ENCODE results near the gene ATP5F1E. TPM values are rescaled to one million over a fixed set of nuclear protein-coding genes. Genes with fewer than 3 reads are reported as not detected.
"Not testable (repeated sequence)": the region's sequence is repeated elsewhere in the genome, so short reads cannot be mapped to it uniquely, and the experiment has no call there.

The ATP5F1E gene
- total and polyA plus RNA-seq, 2 donors, result 82.1 to 124 TPM

DNA sequence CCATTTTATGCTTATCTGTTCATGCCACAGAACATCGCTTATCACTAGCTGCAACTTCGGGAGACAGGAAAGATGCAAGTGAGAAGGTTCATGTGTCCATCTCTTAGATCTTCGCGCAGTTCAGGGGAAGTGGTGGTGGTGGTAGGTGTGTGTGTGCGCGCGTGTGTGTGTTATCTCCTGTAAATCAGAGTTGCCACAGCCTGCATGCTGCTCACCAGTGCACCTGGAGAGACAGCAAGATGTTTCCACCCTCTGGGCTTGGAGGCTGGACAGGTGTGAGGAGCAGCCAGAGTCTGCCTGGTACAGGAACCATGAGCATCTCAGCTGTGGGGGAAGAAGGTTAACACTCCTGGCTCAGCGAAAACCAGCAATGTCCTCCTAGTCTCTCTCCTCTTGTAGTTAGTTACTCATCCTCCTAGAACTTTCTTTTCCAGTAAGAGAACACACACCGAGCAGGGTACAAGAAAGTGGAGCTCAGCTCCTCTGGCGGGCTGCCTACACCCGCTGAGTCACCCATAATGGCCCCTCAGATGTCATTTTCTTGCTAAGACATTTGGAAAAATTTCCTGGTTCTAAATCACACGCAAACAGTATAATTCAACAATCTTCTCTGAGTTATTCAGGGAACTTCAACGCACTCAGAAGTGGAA, 18.1 kb downstream of the ATP5F1E start:
- Histone ChIP-seq H3K4me1 (ENCODE audit: control insufficient read depth in 2 of 2, insufficient read depth in 2 of 2, low read length in 2 of 2) (peaks cover 45 to 63% of the 10 kb centered on the region in 2 donors), H3K4me3 (ENCODE audit: low read length in 2 of 2) (no peak overlapping the region), H3K27me3 (ENCODE audit: control insufficient read depth in 2 of 2, insufficient read depth in 1 of 2, low read length in 1 of 2) (peaks cover under 1 to 3% of the 10 kb centered on the region in 2 donors), H3K27ac (ENCODE audit: low read depth in 1 of 2, low read length in 1 of 2) (no peak overlapping the region), H3K9me3 (ENCODE audit: control insufficient read depth in 2 of 2, insufficient read depth in 1 of 2, low read length in 1 of 2) (no peaks in the 10 kb centered on the region), H3K36me3 (ENCODE audit: control insufficient read depth in 2 of 2, insufficient read depth in 2 of 2, low read length in 1 of 2) (peaks cover 0 to 5% of the 10 kb centered on the region in 2 donors)
- 30% methylated on average over 13 of the region's 13 CpGs for WGBS
- peak in 7 of 9 donors; percentile 27 to 73 (median 49) for DNase-seq (ENCODE audit: low read depth in 6 of 9, low spot score in 9 of 9)

DNA sequence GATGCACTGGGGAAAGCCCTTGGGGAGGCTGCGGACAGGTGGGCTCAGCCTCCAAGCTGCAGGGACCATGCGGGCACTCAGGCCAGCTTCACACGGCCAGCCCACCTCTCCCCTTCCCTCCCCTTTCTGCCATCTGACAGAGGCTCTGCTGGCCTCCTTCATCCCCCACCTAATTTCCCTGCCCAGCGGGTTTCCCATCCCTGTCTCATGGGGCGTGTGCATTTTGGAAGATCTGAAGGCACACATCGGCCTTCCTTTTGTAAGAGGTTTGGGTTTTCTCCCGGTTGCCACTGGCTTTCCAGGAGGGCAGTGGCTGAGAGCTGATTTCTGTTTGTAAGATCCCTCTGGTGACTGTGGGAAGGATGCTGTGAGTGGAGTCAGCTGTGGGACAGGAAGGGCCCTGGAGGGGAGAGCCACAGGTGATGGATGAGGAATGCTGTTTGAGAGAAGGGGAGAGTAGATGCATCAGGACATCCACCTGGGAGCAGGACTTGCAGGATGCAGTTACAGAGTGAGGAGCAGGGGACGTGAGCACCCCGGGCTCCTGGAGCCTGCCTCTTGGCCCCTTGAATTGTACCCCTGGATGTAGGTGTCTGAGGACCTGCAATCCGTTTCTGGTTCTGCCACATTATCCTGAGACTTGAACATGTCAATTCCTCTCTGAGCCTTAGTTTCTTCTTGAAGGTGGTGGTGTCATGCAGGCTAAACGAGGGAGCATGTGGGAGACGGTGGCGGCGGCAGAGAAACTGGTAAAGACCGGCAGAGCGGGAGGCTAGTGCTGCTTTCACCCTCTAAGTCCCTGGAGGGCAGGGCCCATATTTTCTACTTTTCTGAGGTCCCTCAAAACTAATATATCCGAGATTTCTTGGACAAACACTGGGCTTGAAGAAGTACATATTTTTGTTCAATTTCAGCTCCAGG, 18.8 kb downstream of the ATP5F1E start:
- H3K27me3 ChIP-seq (ENCODE audit: control insufficient read depth in 2 of 2, insufficient read depth in 1 of 2, low read length in 1 of 2), result peaks cover 7 to 9% of the 10 kb centered on the region in 2 donors
- H3K9me3 ChIP-seq (ENCODE audit: control insufficient read depth in 2 of 2, insufficient read depth in 1 of 2, low read length in 1 of 2), result no peaks in the 10 kb centered on the region
- no peak overlapping the region for H3K27ac ChIP-seq (ENCODE audit: low read depth in 1 of 2, low read length in 1 of 2)
- no peak overlapping the region for H3K4me3 ChIP-seq (ENCODE audit: low read length in 2 of 2)
- 91% methylated on average over 17 of the region's 17 CpGs for WGBS
- DNase-seq (ENCODE audit: low read depth in 6 of 9, low spot score in 9 of 9), result no peak
- peaks cover 45 to 63% of the 10 kb centered on the region in 2 donors for H3K4me1 ChIP-seq (ENCODE audit: control insufficient read depth in 2 of 2, insufficient read depth in 2 of 2, low read length in 2 of 2)
- H3K36me3 ChIP-seq (ENCODE audit: control insufficient read depth in 2 of 2, insufficient read depth in 2 of 2, low read length in 1 of 2), result peaks cover 0 to 5% of the 10 kb centered on the region in 2 donors

DNA sequence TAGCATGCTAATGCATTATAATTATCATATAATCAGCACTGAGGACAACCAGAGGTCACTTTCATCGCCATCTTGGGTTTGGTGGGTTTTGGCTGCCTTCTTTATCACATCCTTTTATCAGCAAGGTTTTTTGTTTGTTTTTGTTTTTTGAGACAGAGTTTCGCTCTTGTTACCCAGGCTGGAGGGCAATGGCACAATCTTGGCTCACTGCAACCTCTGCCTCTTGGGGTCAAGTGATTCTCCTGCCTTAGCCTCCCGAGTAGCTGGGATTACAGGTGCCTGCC, 20.3 kb downstream of the ATP5F1E start:
- H3K4me1 ChIP-seq (ENCODE audit: control insufficient read depth in 2 of 2, insufficient read depth in 2 of 2, low read length in 2 of 2), result peaks cover 39 to 51% of the 10 kb centered on the region in 2 donors
- not testable (repeated sequence) for H3K4me3 ChIP-seq (ENCODE audit: low read length in 2 of 2); H3K36me3 ChIP-seq (ENCODE audit: control insufficient read depth in 2 of 2, insufficient read depth in 2 of 2, low read length in 1 of 2); H3K9me3 ChIP-seq (ENCODE audit: control insufficient read depth in 2 of 2, insufficient read depth in 1 of 2, low read length in 1 of 2); DNase-seq (ENCODE audit: low read depth in 6 of 9, low spot score in 9 of 9); H3K27ac ChIP-seq (ENCODE audit: low read depth in 1 of 2, low read length in 1 of 2)
- WGBS, result 97% methylated on average over 3 of the region's 3 CpGs
- H3K27me3 ChIP-seq (ENCODE audit: control insufficient read depth in 2 of 2, insufficient read depth in 1 of 2, low read length in 1 of 2), result peaks cover 14 to 21% of the 10 kb centered on the region in 2 donors

DNA sequence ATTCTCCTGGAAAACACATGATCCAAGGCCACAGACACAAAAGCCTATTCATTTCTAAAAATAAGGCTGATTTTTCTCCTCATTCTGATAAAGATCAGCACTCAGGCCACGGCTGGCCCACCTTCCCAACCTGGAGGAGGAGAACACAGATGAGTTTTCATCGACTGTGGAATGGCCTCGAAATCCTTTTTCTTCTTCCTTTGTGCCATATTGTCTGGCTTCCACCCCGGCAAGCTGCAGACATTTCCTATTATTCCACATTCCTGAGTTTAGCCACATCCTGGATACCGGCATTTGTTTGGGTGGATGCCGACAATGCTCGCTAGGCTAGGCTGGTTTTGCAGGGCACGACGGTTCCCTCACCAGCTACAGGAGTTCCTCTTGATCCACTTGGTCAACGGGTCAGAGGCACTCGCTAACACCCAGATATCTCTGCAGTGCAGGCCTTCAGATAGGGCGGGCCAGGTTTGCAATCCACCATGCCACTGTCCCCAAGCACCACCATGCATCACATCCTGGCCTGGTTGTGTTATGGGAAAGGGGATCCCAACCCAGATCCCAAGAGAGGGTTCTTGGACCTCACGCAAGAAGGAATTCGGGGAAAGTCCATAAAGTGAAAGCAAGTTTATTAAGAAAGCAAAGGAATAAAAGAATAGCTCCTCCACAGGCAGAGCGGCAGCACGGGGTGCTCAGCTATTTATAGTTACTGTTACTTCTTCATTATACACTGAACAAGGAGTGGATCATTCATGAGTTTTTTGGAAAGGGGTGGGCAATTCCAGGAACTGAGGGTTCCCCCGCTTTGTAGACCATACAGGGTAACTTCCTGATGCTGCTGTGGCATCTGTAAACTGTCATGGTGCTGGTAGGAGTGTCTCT, 20.9 kb downstream of the ATP5F1E start:
- DNase-seq (ENCODE audit: low read depth in 6 of 9, low spot score in 9 of 9), result no peak
- H3K27me3 ChIP-seq (ENCODE audit: control insufficient read depth in 2 of 2, insufficient read depth in 1 of 2, low read length in 1 of 2), result peaks cover 19 to 26% of the 10 kb centered on the region in 2 donors
- WGBS, result 84% methylated on average over 17 of the region's 17 CpGs
- H3K9me3 ChIP-seq (ENCODE audit: control insufficient read depth in 2 of 2, insufficient read depth in 1 of 2, low read length in 1 of 2), result no peaks in the 10 kb centered on the region
- H3K36me3 ChIP-seq (ENCODE audit: control insufficient read depth in 2 of 2, insufficient read depth in 2 of 2, low read length in 1 of 2), result no peaks in the 10 kb centered on the region
- H3K27ac ChIP-seq (ENCODE audit: low read depth in 1 of 2, low read length in 1 of 2), result no peak overlapping the region
- no peak overlapping the region for H3K4me3 ChIP-seq (ENCODE audit: low read length in 2 of 2)
- peaks cover 37 to 49% of the 10 kb centered on the region in 2 donors for H3K4me1 ChIP-seq (ENCODE audit: control insufficient read depth in 2 of 2, insufficient read depth in 2 of 2, low read length in 2 of 2)

DNA sequence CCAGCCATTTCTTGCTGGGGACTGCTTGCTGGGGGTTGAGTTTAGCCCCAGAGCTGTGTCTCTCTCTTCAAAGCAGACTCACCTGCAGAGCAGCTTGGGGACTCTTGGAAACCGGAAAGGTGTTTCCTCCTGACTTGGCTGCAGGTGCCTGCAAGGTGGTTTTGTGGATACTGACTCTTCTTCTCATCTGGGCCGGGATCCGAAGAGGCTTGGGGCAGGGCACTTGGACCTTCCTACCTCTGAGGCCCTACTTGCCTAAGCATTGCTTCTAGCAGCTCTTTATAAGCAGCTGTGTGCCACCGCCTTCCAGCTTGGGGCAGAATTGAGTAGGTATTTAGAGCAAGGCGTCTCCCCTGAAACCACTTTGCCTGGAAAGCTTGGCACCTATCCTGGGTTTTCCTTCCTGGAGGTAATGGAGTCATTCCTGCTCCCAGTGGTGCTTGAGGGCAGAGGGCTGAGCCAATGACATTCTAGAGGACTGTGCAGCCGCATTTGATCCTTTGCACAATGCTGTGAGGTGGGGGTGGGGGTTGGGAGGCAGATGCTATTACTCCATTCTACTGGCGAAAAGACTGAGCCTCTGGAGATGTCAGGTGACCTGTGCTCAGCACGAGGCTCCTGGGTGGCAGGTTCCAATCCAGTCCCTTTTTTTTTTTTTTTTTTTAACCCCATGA, 21.7 kb downstream of the ATP5F1E start:
- 90% methylated on average over 8 of the region's 8 CpGs for WGBS
- no peak overlapping the region for H3K4me3 ChIP-seq (ENCODE audit: low read length in 2 of 2)
- no peaks in the 10 kb centered on the region for H3K9me3 ChIP-seq (ENCODE audit: control insufficient read depth in 2 of 2, insufficient read depth in 1 of 2, low read length in 1 of 2)
- H3K4me1 ChIP-seq (ENCODE audit: control insufficient read depth in 2 of 2, insufficient read depth in 2 of 2, low read length in 2 of 2), result peaks cover 30 to 43% of the 10 kb centered on the region in 2 donors
- H3K27me3 ChIP-seq (ENCODE audit: control insufficient read depth in 2 of 2, insufficient read depth in 1 of 2, low read length in 1 of 2), result peaks cover 23 to 34% of the 10 kb centered on the region in 2 donors
- H3K36me3 ChIP-seq (ENCODE audit: control insufficient read depth in 2 of 2, insufficient read depth in 2 of 2, low read length in 1 of 2), result no peaks in the 10 kb centered on the region
- H3K27ac ChIP-seq (ENCODE audit: low read depth in 1 of 2, low read length in 1 of 2), result no peak overlapping the region
- DNase-seq (ENCODE audit: low read depth in 6 of 9, low spot score in 9 of 9), result no peak

DNA sequence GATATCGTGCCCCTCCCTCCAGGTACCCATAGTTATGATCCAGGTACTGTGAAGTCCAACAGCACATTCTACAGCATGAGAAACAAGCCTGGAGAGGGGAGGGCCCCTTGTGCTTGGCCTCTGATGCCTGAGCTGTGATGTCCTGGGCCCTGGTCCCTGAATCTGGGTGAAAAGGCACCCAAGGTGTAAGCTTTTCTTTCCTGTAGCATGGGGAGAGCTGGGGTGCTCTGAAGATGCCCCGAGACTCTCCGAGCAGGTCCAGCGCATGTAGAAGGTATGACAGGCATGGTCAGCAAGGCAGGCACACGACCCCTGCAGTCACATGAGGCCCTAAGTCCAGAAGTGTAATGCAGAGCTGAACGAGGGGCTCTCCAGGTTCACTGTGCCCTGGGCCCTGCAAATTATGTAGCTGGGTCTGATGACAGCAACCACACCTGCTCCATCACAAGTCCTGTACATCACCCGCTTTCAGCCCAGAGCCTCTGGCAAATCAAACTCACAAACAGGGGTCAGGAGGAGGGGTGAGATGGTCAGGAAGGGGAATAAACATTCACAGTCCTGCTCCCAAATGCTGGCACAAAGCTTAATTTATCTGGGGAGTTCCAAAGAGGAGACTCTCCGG, 23.3 kb downstream of the ATP5F1E start:
- DNase-seq (ENCODE audit: low read depth in 6 of 9, low spot score in 9 of 9), result no peak
- H3K4me3 ChIP-seq (ENCODE audit: low read length in 2 of 2), result no peak overlapping the region
- no peak overlapping the region for H3K27ac ChIP-seq (ENCODE audit: low read depth in 1 of 2, low read length in 1 of 2)
- no peaks in the 10 kb centered on the region for H3K9me3 ChIP-seq (ENCODE audit: control insufficient read depth in 2 of 2, insufficient read depth in 1 of 2, low read length in 1 of 2)
- peaks cover 23 to 50% of the 10 kb centered on the region in 2 donors for H3K27me3 ChIP-seq (ENCODE audit: control insufficient read depth in 2 of 2, insufficient read depth in 1 of 2, low read length in 1 of 2)
- no peaks in the 10 kb centered on the region for H3K36me3 ChIP-seq (ENCODE audit: control insufficient read depth in 2 of 2, insufficient read depth in 2 of 2, low read length in 1 of 2)
- peaks cover 23 to 42% of the 10 kb centered on the region in 2 donors for H3K4me1 ChIP-seq (ENCODE audit: control insufficient read depth in 2 of 2, insufficient read depth in 2 of 2, low read length in 2 of 2)
- WGBS, result 95% methylated on average over 8 of the region's 8 CpGs

DNA sequence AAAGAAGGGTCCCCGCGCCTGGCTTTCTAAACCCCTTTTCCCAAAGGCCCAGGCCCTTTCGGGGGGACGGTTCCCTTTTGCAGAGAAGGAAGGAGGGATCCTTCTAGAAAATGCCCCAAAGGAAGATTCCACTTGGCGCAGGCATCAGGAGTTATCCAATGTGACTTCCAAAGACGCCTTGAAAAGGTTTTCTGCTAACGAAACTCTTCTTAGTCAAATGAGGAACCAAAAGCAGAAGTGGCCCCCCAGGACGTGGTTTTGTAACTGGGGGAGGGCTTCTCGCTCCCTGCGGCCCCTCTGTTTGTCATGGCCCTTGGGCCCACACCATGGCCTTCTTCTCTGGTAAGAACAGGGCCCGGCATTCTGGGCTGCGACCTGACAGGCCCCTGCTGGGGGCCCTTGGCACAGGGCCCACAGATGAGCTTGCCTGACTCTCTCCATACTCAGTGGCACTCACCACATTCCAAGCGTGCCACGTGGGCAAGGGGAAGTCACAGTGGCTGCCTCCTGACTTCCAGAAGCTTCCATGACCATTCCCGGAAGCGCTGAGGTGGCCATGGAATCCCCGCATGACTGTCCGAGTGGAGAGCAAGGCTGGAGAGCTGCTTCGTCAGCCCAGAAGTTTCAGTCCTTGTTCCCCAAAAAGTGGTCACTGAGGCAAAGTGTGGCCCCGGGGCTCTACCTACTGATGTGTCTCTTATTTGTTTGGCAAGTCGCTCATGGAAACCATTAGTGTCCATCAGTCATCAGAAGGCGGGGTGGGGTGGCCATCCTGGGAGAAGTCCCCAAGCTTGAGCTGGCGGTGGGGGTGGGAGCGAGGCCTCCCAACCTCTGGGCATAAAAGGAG, 24.2 kb downstream of the ATP5F1E start:
- Histone ChIP-seq H3K4me1 (ENCODE audit: control insufficient read depth in 2 of 2, insufficient read depth in 2 of 2, low read length in 2 of 2) (peaks cover 18 to 36% of the 10 kb centered on the region in 2 donors), H3K27ac (ENCODE audit: low read depth in 1 of 2, low read length in 1 of 2) (peak overlapping the region in 1 of 2 donors; percentile 4), H3K9me3 (ENCODE audit: control insufficient read depth in 2 of 2, insufficient read depth in 1 of 2, low read length in 1 of 2) (no peaks in the 10 kb centered on the region), H3K4me3 (ENCODE audit: low read length in 2 of 2) (no peak overlapping the region), H3K36me3 (ENCODE audit: control insufficient read depth in 2 of 2, insufficient read depth in 2 of 2, low read length in 1 of 2) (no peaks in the 10 kb centered on the region), H3K27me3 (ENCODE audit: control insufficient read depth in 2 of 2, insufficient read depth in 1 of 2, low read length in 1 of 2) (peaks cover 23 to 53% of the 10 kb centered on the region in 2 donors)
- 54% methylated on average over 24 of the region's 24 CpGs for WGBS
- peak in 1 of 9 donors; percentile 30 for DNase-seq (ENCODE audit: low read depth in 6 of 9, low spot score in 9 of 9)

All from thymus (tissue), 11 donors.